OCI-M2 (cell line): ENCODE results near the gene THEM4.
"Not testable (repeated sequence)": the region's sequence is repeated elsewhere in the genome, so short reads cannot be mapped to it uniquely, and the experiment has no call there.

Experiments
- DNase-seq: peaks from one replicate; lab custom pipeline; 2025; ENCODE audit not compliant: unreplicated experiment; lab: John Stamatoyannopoulos, UW

THEM4 gene

GRCh38 chr1:151935154-151935553 is 25.8 kb upstream of the THEM4 start:
- DNase-seq: no peak

GRCh38 chr1:151934048-151934493 is 24.8 kb upstream of the THEM4 start:
- peak; percentile 27 for DNase-seq

- no peak for DNase-seq
Observed at GRCh38 chr1:151924691-151925587, 15.6 kb upstream of the THEM4 start.

- no peak for DNase-seq
Observed at GRCh38 chr1:151923422-151923821, 14.1 kb upstream of the THEM4 start.

- no peak for DNase-seq
Observed at GRCh38 chr1:151920149-151920548, 10.8 kb upstream of the THEM4 start.

- no peak for DNase-seq
Observed at GRCh38 chr1:151918819-151919610, 9.7 kb upstream of the THEM4 start.

GRCh38 chr1:151918156-151918555 is 8.8 kb upstream of the THEM4 start:
- DNase-seq: no peak

- DNase-seq: no peak
Observed at GRCh38 chr1:151916726-151917370, 7.5 kb upstream of the THEM4 start.

GRCh38 chr1:151915061-151915686 is 5.9 kb upstream of the THEM4 start:
- DNase-seq: no peak

GRCh38 chr1:151914076-151914475 is 4.8 kb upstream of the THEM4 start:
- no peak for DNase-seq

GRCh38 chr1:151912973-151913372 is 3.7 kb upstream of the THEM4 start:
- no peak for DNase-seq

GRCh38 chr1:151908228-151908691 is 1.1 kb downstream of the THEM4 start:
- DNase-seq: no peak

- DNase-seq: no peak
Observed at GRCh38 chr1:151907363-151908139, 1.8 kb downstream of the THEM4 start.

GRCh38 chr1:151906324-151906645 is 3.0 kb downstream of the THEM4 start:
- not testable (repeated sequence) for DNase-seq

GRCh38 chr1:151905443-151906323 is 3.6 kb downstream of the THEM4 start:
- peak; percentile 21 for DNase-seq

GRCh38 chr1:151905070-151905442 is 4.3 kb downstream of the THEM4 start:
- DNase-seq: no peak

- DNase-seq: no peak
Observed at GRCh38 chr1:151902858-151903257, 6.5 kb downstream of the THEM4 start.

- DNase-seq: not testable (repeated sequence)
Observed at GRCh38 chr1:151900804-151901203, 8.5 kb downstream of the THEM4 start.

GRCh38 chr1:151898519-151898991 is 10.8 kb downstream of the THEM4 start:
- DNase-seq: no peak
